Measurements from ENCODE around the gene UHRF1. TPM values are rescaled to one million over a fixed set of nuclear protein-coding genes. Genes with fewer than 3 reads are reported as not detected.

UHRF1 gene
- total and polyA plus RNA-seq, 2 of the 13 experiments (the other 11 are each of a cell fraction or from before 2014, with no cell fraction given): 6.8 to 78.4 TPM

- FAIRE-seq (no peak), ATAC-seq (no peak), DNase-seq (ENCODE audit: low spot score) (no peak)
- H3K9ac ChIP-seq (ENCODE audit: insufficient read depth, low read depth, low read length): no peak overlapping the region
- H3K27ac ChIP-seq (ENCODE audit: extremely low read length, insufficient read depth, low read length): no peak overlapping the region
- H4K20me1 ChIP-seq (ENCODE audit: insufficient read depth, low read length): peaks cover 40% of the 10 kb centered on the region
- ChIA-PET POLR2A (no interaction called here), CTCF (ENCODE audit: low intra/inter-chr PET ratio, low total read pairs) (no interaction called here)
- intact Hi-C loops (cut with micrococcal nuclease; ENCODE audit: unreplicated experiment): no loop called here
- TF ChIP-seq ZNF367 (CRISPR knock-in tag; IDR thresholded peaks at IDR 0.05; ENCODE audit: borderline replicate concordance) (no peak), SIN3B (IDR thresholded peaks at IDR 0.05; ENCODE audit: low read length) (no peak), RFXAP (CRISPR knock-in tag; IDR thresholded peaks at IDR 0.05; ENCODE audit: borderline replicate concordance) (no peak), FOXO4 (CRISPR knock-in tag; conservative IDR thresholded peaks at IDR 0.05) (no peak), ZNF251 (CRISPR knock-in tag; IDR thresholded peaks at IDR 0.05) (no peak), CAMTA2 (CRISPR knock-in tag; IDR thresholded peaks at IDR 0.05; ENCODE audit: borderline replicate concordance) (no peak), GATA4 (IDR thresholded peaks at IDR 0.05; ENCODE audit: borderline replicate concordance, low read depth) (no peak), MXI1 (IDR thresholded peaks at IDR 0.05; ENCODE audit: borderline replicate concordance, low read depth, low read length) (no peak), GATAD1 (CRISPR knock-in tag; IDR thresholded peaks at IDR 0.05) (no peak)
- TF ChIP-seq, protein P1, sequence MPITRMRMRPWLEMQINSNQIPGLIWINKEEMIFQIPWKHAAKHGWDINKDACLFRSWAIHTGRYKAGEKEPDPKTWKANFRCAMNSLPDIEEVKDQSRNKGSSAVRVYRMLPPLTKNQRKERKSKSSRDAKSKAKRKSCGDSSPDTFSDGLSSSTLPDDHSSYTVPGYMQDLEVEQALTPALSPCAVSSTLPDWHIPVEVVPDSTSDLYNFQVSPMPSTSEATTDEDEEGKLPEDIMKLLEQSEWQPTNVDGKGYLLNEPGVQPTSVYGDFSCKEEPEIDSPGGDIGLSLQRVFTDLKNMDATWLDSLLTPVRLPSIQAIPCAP (CRISPR knock-in tag; IDR thresholded peaks at IDR 0.05; ENCODE audit: low read depth): no peak
- TF ChIP-seq, protein P2, sequence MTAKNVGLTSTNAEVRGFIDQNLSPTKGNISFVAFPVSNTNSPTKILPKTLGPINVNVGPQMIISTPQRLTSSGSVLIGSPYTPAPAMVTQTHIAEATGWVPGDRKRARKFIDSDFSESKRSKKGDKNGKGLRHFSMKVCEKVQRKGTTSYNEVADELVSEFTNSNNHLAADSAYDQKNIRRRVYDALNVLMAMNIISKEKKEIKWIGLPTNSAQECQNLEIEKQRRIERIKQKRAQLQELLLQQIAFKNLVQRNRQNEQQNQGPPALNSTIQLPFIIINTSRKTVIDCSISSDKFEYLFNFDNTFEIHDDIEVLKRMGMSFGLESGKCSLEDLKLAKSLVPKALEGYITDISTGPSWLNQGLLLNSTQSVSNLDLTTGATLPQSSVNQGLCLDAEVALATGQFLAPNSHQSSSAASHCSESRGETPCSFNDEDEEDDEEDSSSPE (CRISPR knock-in tag; IDR thresholded peaks at IDR 0.05): no peak
- H3K36me3 ChIP-seq (replicated peaks in 1 of 2; ENCODE audit: control insufficient read depth in 1 of 2, insufficient read depth in 2 of 2, low read length in 2 of 2): peaks cover 0 to 1% of the 10 kb centered on the region in 2 experiments; a peak in 3 of 5 replicates
- no peaks in the 10 kb centered on the region for H3K27me3 ChIP-seq (ENCODE audit: control insufficient read depth in 1 of 2, insufficient read depth in 2 of 2, low read length in 2 of 2)
- no peak overlapping the region for H2AFZ ChIP-seq (ENCODE audit: low read length)
- 94% methylated on average over 16 of the region's 18 CpGs for WGBS (ENCODE audit: low lambda C conversion rate)
- no peaks in the 10 kb centered on the region for H3K9me3 ChIP-seq (ENCODE audit: low read length)
- no peak overlapping the region for H3K4me3 ChIP-seq (replicated peaks in 1 of 3; ENCODE audit: insufficient read depth in 1 of 3, low read depth in 2 of 3, low read length in 3 of 3)
- H3K4me1 ChIP-seq (ENCODE audit: insufficient read depth, low read length): peaks cover 27% of the 10 kb centered on the region
- in situ Hi-C loops (cut with HindIII; ENCODE audit: extremely low pct_ligation_motif_present, low pct_unique_long_range_greater_than_20kb): no loop called here
- H3K79me2 ChIP-seq (ENCODE audit: insufficient read depth, low read length): peaks cover 51% of the 10 kb centered on the region
- H3K4me2 ChIP-seq (ENCODE audit: low read depth, low read length): no peak overlapping the region
- no TSS peak for BruUV-seq (replicated peaks)
Observed at GRCh38 chr19:5003781-5004180, 94.5 kb downstream of the UHRF1 start.
